ENCODE results near the gene SH2B2. TPM values are rescaled to one million over a fixed set of nuclear protein-coding genes. Genes with fewer than 3 reads are reported as not detected.
"Not testable (repeated sequence)": the region's sequence is repeated elsewhere in the genome, so short reads cannot be mapped to it uniquely, and the experiment has no call there.

Gene SH2B2
- total RNA-seq, 3 donors from 2014 or later, result 1.6 to 6.6 (median 4.0) TPM

GRCh38 chr7:102320601-102321350 is 34.1 kb downstream of the SH2B2 start:
- TF ChIP-seq POLR2AphosphoS5 (IDR thresholded peaks at IDR 0.05) (no peak), CTCF (IDR thresholded peaks at IDR 0.05) (no peak), POLR2A (IDR thresholded peaks at IDR 0.05) (no peak)
- intact Hi-C loops (cut with DNase I; ENCODE audit: low total_unique reads), result no loop called here
- peak overlapping the region in 1 of 3 donors; percentile 39 for H3K4me3 ChIP-seq
- no peak overlapping the region for H3K27ac ChIP-seq
- DNase-seq (ENCODE audit: low spot score in 2 of 2), result no peak
- no peaks in the 10 kb centered on the region for H3K9me3 ChIP-seq
- no peaks in the 10 kb centered on the region for H3K36me3 ChIP-seq
- no peaks in the 10 kb centered on the region for H3K4me1 ChIP-seq
- no peaks in the 10 kb centered on the region for H3K27me3 ChIP-seq

GRCh38 chr7:102321351-102322201 is 34.9 kb downstream of the SH2B2 start:
- Histone ChIP-seq H3K27me3 (no peaks in the 10 kb centered on the region), H3K4me1 (no peaks in the 10 kb centered on the region), H3K9me3 (no peaks in the 10 kb centered on the region), H3K4me3 (peak overlapping the region in 1 of 3 donors; percentile 39), H3K27ac (no peak overlapping the region), H3K36me3 (no peaks in the 10 kb centered on the region)
- no peak for DNase-seq (ENCODE audit: low spot score in 2 of 2)
- TF ChIP-seq POLR2AphosphoS5 (IDR thresholded peaks at IDR 0.05) (no peak), POLR2A (IDR thresholded peaks at IDR 0.05) (no peak), CTCF (IDR thresholded peaks at IDR 0.05) (no peak)
- intact Hi-C loops (cut with DNase I; ENCODE audit: low total_unique reads), result no loop called here

GRCh38 chr7:102322202-102322715 is 35.6 kb downstream of the SH2B2 start:
- H3K27ac ChIP-seq, result no peak overlapping the region
- H3K36me3 ChIP-seq, result no peaks in the 10 kb centered on the region
- H3K4me3 ChIP-seq, result no peak overlapping the region
- no peak for DNase-seq (ENCODE audit: low spot score in 2 of 2)
- no peaks in the 10 kb centered on the region for H3K9me3 ChIP-seq
- H3K27me3 ChIP-seq, result no peaks in the 10 kb centered on the region
- intact Hi-C loops (cut with DNase I; ENCODE audit: low total_unique reads), result no loop called here
- no peak for TF ChIP-seq POLR2AphosphoS5 (IDR thresholded peaks at IDR 0.05)
- no peak for TF ChIP-seq POLR2A (IDR thresholded peaks at IDR 0.05)
- no peak for TF ChIP-seq CTCF (IDR thresholded peaks at IDR 0.05)
- H3K4me1 ChIP-seq, result no peaks in the 10 kb centered on the region

GRCh38 chr7:102323914-102324195 is 37.2 kb downstream of the SH2B2 start:
- intact Hi-C loops (cut with DNase I; ENCODE audit: low total_unique reads), result no loop called here
- Histone ChIP-seq H3K4me1 (no peaks in the 10 kb centered on the region), H3K27me3 (no peaks in the 10 kb centered on the region), H3K9me3 (no peaks in the 10 kb centered on the region), H3K4me3 (no peak overlapping the region), H3K36me3 (no peaks in the 10 kb centered on the region), H3K27ac (no peak overlapping the region)
- TF ChIP-seq POLR2A (IDR thresholded peaks at IDR 0.05), result no peak
- no peak for TF ChIP-seq POLR2AphosphoS5 (IDR thresholded peaks at IDR 0.05)
- TF ChIP-seq CTCF (IDR thresholded peaks at IDR 0.05), result no peak
- DNase-seq (ENCODE audit: low spot score in 2 of 2), result no peak

- intact Hi-C loops (cut with DNase I; ENCODE audit: low total_unique reads); H3K27ac ChIP-seq; H3K4me1 ChIP-seq; H3K4me3 ChIP-seq; H3K9me3 ChIP-seq; H3K27me3 ChIP-seq; H3K36me3 ChIP-seq; DNase-seq (ENCODE audit: low spot score in 2 of 2): not testable (repeated sequence)
These were observed 38.4 kb downstream of the SH2B2 start for GRCh38 chr7:102325106-102325505.
